Endothelial cell of umbilical vein (primary cell): ENCODE data around the gene CPED1.

Experiments
- EZH2 ChIP-seq: IDR thresholded peaks from 2 replicates; pipeline ENCODE4 v1.6.1; 2012; ENCODE audit warnings: borderline replicate concordance, low read depth, mild to moderate bottlenecking, moderate library complexity, low read length, inconsistent platforms; ENCODE audit not compliant: severe bottlenecking
- MYC ChIP-seq: IDR thresholded peaks from one replicate; pipeline ENCODE4 v1.6.1; 2011; ENCODE audit warnings: mild to moderate bottlenecking, low read depth, low read length
- POLR2A ChIP-seq: IDR thresholded peaks from 2 replicates; pipeline ENCODE4 v1.6.1; 2012; ENCODE audit warnings: low read depth, mild to moderate bottlenecking, control low read depth, low read length
- POLR2AphosphoS5 ChIP-seq: IDR thresholded peaks from 2 replicates; pipeline ENCODE4 v1.6.1; 2012; ENCODE audit warnings: low read depth, mild to moderate bottlenecking, control low read depth, low read length, moderate library complexity; ENCODE audit not compliant: insufficient read depth
- TF ChIP-seq, protein P1 (sequence below), 2 donors: IDR thresholded peaks; 1 replicate in 1 of 2; 2 replicates in 1 of 2; pipeline ENCODE4 v1.5.1; 2011; ENCODE audit warnings: low read length in 2 of 2, mild to moderate bottlenecking in 2 of 2, moderate library complexity in 2 of 2, control low read depth in 1 of 2, inconsistent platforms in 1 of 2, low read depth in 1 of 2; ENCODE audit not compliant: insufficient read depth in 1 of 2; ENCODE audit errors: extremely low read depth in 1 of 2
- TF ChIP-seq, protein P2 (sequence below): IDR thresholded peaks from 2 replicates; pipeline ENCODE4 v1.6.1; 2011; ENCODE audit not compliant: insufficient read depth, insufficient read length

DNA sequence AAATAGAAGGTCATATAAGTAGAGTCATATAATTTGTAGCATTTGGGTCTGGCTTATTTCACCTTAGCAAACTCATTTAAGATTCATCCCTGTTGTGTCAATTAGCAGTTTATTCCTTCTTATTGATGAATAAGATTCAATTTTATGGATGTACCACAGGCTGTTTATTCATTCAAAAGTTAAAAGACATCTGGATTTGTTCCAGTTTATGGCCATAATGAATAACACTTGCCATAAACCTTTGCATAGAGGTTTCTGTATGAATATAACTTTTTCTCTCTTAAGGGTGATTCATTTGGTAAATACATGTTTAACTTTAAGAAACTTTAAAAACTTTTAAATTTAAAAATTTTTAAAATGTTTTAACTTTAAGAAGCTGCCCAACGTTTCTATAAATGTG is 66.4 kb downstream of the CPED1 start:
- TF ChIP-seq, protein P1, sequence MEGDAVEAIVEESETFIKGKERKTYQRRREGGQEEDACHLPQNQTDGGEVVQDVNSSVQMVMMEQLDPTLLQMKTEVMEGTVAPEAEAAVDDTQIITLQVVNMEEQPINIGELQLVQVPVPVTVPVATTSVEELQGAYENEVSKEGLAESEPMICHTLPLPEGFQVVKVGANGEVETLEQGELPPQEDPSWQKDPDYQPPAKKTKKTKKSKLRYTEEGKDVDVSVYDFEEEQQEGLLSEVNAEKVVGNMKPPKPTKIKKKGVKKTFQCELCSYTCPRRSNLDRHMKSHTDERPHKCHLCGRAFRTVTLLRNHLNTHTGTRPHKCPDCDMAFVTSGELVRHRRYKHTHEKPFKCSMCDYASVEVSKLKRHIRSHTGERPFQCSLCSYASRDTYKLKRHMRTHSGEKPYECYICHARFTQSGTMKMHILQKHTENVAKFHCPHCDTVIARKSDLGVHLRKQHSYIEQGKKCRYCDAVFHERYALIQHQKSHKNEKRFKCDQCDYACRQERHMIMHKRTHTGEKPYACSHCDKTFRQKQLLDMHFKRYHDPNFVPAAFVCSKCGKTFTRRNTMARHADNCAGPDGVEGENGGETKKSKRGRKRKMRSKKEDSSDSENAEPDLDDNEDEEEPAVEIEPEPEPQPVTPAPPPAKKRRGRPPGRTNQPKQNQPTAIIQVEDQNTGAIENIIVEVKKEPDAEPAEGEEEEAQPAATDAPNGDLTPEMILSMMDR (IDR thresholded peaks at IDR 0.05; ENCODE audit: extremely low read depth in 1 of 2, insufficient read depth in 1 of 2, low read depth in 1 of 2, low read length in 2 of 2), result no peak
- TF ChIP-seq POLR2AphosphoS5, result no peak
- no peak for TF ChIP-seq MYC
- TF ChIP-seq POLR2A, result no peak
- no peak for TF ChIP-seq EZH2
- TF ChIP-seq, protein P2, sequence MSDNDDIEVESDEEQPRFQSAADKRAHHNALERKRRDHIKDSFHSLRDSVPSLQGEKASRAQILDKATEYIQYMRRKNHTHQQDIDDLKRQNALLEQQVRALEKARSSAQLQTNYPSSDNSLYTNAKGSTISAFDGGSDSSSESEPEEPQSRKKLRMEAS, result no peak
